Measurements from ENCODE around the gene FSD1L. TPM values are rescaled to one million over a fixed set of nuclear protein-coding genes. Genes with fewer than 3 reads are reported as not detected.

Gene FSD1L
- total RNA-seq, 1 donor from 2014 or later, result 19.8 TPM

- Histone ChIP-seq H3K27ac (no peak overlapping the region), H3K36me3 (no peaks in the 10 kb centered on the region), H4K20me1 (ENCODE audit: low read depth) (no peaks in the 10 kb centered on the region), H3K4me3 (no peak overlapping the region), H3K9me3 (ENCODE audit: low read depth) (no peaks in the 10 kb centered on the region), H3K27me3 (no peaks in the 10 kb centered on the region), H2AFZ (replicated peaks) (no peak overlapping the region), H3K4me1 (no peaks in the 10 kb centered on the region), H3K9ac (no peak overlapping the region), H3K4me2 (no peak overlapping the region), H3K79me2 (ENCODE audit: low read depth) (no peaks in the 10 kb centered on the region), H3F3A (ENCODE audit: low read depth) (no peaks in the 10 kb centered on the region)
- H3K4me1 Mint-ChIP-seq, result no peaks in the 10 kb centered on the region
- H3K4me3 Mint-ChIP-seq, result no peak overlapping the region
- no peaks in the 10 kb centered on the region for H3K36me3 Mint-ChIP-seq
- TF ChIP-seq CTCF (IDR thresholded peaks at IDR 0.05), result no peak
- no peak for TF ChIP-seq EZH2 (IDR thresholded peaks at IDR 0.05)
- no peak for TF ChIP-seq EZH2phosphoT487 (IDR thresholded peaks at IDR 0.05)
- no peaks in the 10 kb centered on the region for H3K9me3 Mint-ChIP-seq
- peaks cover 2% of the 10 kb centered on the region for H3K27me3 Mint-ChIP-seq (ENCODE audit: insufficient read depth, low read depth)
- no peak overlapping the region for H3K27ac Mint-ChIP-seq
- no peak for DNase-seq (ENCODE audit: low spot score)
Measured at GRCh38 chr9:105426657-105427056, 21.2 kb upstream of the FSD1L start.

GRCh38 chr9:105431424-105432246 is 16.2 kb upstream of the FSD1L start:
- peaks cover 3% of the 10 kb centered on the region for H3K9me3 Mint-ChIP-seq
- H3K4me1 Mint-ChIP-seq, result no peaks in the 10 kb centered on the region
- H3K4me3 ChIP-seq, result no peak overlapping the region
- H3K27me3 Mint-ChIP-seq (ENCODE audit: insufficient read depth, low read depth), result peaks cover 2% of the 10 kb centered on the region
- no peaks in the 10 kb centered on the region for H3K79me2 ChIP-seq (ENCODE audit: low read depth)
- no peak overlapping the region for H3K27ac ChIP-seq
- H3K36me3 ChIP-seq, result no peaks in the 10 kb centered on the region
- H3K4me2 ChIP-seq, result no peak overlapping the region
- H3K4me1 ChIP-seq, result no peaks in the 10 kb centered on the region
- TF ChIP-seq EZH2 (IDR thresholded peaks at IDR 0.05), result no peak
- no peak for TF ChIP-seq EZH2phosphoT487 (IDR thresholded peaks at IDR 0.05)
- no peak for TF ChIP-seq CTCF (IDR thresholded peaks at IDR 0.05)
- H3K4me3 Mint-ChIP-seq, result no peak overlapping the region
- H3K9me3 ChIP-seq (ENCODE audit: low read depth), result no peaks in the 10 kb centered on the region
- DNase-seq (ENCODE audit: low spot score), result no peak
- no peaks in the 10 kb centered on the region for H3K36me3 Mint-ChIP-seq
- H3F3A ChIP-seq (ENCODE audit: low read depth), result no peaks in the 10 kb centered on the region
- no peak overlapping the region for H3K27ac Mint-ChIP-seq
- no peaks in the 10 kb centered on the region for H4K20me1 ChIP-seq (ENCODE audit: low read depth)
- H3K9ac ChIP-seq, result no peak overlapping the region
- no peak overlapping the region for H2AFZ ChIP-seq (replicated peaks)
- H3K27me3 ChIP-seq, result no peaks in the 10 kb centered on the region

DNA sequence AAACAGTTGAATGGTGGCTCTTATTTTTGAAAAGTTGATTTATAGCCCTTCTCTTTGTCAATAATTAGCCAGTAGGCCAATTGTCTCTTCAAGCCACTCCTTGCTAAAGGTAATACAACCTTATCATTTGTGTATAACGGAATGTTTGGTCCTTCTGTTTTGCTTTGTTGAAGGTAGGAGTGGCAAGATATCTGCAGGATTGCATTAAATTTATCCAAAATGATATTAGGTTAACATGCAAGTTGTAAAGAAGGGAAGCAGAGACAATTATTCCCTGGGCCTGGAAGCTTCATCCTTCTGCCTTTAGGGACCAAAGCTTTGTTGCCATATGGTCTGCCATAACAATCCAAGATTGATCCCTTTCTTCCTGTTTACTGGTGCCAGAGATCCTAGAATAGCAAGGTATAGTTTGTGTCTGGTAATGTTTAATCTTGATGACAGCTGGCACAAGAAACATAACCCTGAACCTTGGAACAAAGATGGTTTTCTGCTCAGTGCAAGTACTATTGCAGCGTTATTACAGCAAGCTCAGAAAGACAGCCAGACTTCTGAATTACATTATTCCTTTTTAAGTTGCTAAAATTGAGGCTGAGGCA is 15.5 kb upstream of the FSD1L start:
- H3K27ac Mint-ChIP-seq, result no peak overlapping the region

More for the DNA sequence above, 15.5 kb upstream of the FSD1L start:
- Histone ChIP-seq H3K4me3 (no peak overlapping the region), H3K27me3 (no peaks in the 10 kb centered on the region), H3K36me3 (no peaks in the 10 kb centered on the region), H4K20me1 (ENCODE audit: low read depth) (no peaks in the 10 kb centered on the region), H3K9ac (no peak overlapping the region), H3K79me2 (ENCODE audit: low read depth) (no peaks in the 10 kb centered on the region), H3K27ac (no peak overlapping the region), H3K9me3 (ENCODE audit: low read depth) (no peaks in the 10 kb centered on the region), H3K4me2 (no peak overlapping the region), H3K4me1 (no peaks in the 10 kb centered on the region), H3F3A (ENCODE audit: low read depth) (no peaks in the 10 kb centered on the region), H2AFZ (replicated peaks) (no peak overlapping the region)
- TF ChIP-seq CTCF (IDR thresholded peaks at IDR 0.05), result no peak
- TF ChIP-seq EZH2 (IDR thresholded peaks at IDR 0.05), result no peak
- TF ChIP-seq EZH2phosphoT487 (IDR thresholded peaks at IDR 0.05), result no peak
- no peak for DNase-seq (ENCODE audit: low spot score)
- H3K36me3 Mint-ChIP-seq, result no peaks in the 10 kb centered on the region
- peaks cover 3% of the 10 kb centered on the region for H3K9me3 Mint-ChIP-seq
- H3K4me1 Mint-ChIP-seq, result no peaks in the 10 kb centered on the region
- H3K4me3 Mint-ChIP-seq, result no peak overlapping the region
- H3K27me3 Mint-ChIP-seq (ENCODE audit: insufficient read depth, low read depth), result peaks cover 2% of the 10 kb centered on the region

Data from neural progenitor cell (in vitro differentiated cells).